Stimulated activated CD4-positive, alpha-beta T cell treated with anti-CD3 and anti-CD28 coated beads, TNF-alpha, amount 100 ng/mL, for 48 hours (primary cell): ENCODE data around the gene FAM171A2.
"Not testable (repeated sequence)": the region's sequence is repeated elsewhere in the genome, so short reads cannot be mapped to it uniquely, and the experiment has no call there.

Source experiments
- DNase-seq, 3 donors: peaks; one replicate each; pipeline ENCODE4 v3.0.0-alpha.2; 2020; ENCODE audit warnings: low read depth in 3 of 3

Gene FAM171A2

DNA sequence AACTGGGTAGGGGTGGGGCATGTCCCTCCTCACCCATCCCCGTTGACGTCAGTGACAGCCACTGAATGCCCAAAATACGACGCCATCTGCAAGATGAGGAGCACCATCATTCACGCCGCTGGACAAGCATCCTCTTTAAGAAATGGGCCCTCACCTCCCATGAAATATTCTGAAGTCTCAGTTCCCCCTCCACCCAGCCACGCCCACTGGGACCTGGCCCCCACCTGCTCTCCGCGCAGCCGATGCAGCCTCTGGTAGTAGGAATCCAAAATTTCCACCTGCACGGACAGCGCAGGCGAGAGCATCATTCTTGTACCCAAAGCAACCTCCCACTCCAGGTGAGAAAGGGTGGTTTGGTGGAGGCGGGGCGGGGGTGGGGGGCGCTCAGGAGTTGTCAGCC is 20.2 kb upstream of the FAM171A2 start:
- DNase-seq, result no peak

- DNase-seq, result no peak
Measured at GRCh38 chr17:44383363-44383762, 19.7 kb upstream of the FAM171A2 start.

DNA sequence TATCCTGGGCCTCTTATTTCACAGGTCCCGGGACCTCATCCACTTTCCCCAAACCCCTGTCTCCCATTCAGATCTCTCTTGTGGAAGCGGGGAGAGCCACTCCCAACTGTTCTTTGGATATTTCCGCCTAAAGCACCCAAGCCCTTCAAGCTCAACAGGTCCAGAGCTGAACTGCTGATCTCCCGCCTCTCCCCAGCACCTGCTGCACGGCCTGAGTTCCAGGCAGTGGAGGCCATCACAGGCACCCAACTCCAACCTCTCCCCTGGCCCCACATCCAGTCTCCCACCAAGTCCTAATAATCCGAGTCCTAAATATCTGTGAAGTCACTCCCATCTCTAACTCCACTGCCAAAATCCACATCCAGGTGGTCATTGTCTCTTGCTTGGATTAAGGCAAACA is 19.3 kb upstream of the FAM171A2 start:
- DNase-seq, result no peak

DNA sequence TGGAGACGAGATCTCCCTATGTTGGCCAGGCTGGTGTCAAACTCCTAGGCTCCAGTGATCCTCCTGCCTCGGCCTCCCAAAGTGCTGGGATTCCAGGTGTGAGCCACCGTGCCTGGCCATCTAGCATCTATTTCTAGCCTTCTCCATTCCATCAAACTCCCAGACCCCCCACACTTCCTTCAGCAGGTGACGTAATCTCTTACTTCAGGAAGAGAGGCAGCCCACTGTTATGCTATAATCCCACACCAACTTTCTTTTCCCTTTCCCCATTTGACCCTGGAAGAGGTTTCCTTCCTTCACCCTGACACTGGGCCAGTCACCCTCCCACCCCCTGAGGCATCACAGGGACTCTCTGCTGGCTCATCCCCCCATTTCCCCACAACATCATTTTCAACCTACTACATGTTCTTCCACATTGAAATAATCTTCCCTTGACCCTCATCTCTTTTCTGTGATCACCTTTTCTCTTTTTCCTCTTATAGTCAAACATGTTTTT is 18.2 kb upstream of the FAM171A2 start:
- DNase-seq, result no peak

DNA sequence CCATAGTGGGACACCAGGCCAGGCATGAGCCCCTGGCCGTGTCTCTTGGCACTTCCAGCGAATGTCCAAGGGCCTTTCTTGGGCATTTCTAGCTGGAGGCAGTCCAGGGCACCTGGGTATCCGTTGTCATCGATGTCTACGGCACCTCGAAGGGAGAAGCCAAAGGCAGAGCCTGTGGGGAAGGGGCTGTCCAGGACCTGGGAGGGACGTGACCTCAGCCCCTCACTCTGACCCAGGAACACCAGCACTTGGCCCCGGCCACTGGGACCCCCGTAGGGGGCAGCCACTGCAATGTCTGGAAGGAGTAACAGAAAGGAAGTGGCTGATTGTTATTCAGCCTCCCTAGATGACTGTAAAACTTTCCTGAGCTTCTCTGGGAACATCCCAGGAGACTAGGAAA is 17.1 kb upstream of the FAM171A2 start:
- no peak for DNase-seq

- no peak for DNase-seq
Measured at GRCh38 chr17:44379887-44380286, 16.2 kb upstream of the FAM171A2 start.

GRCh38 chr17:44378171-44378705 is 14.6 kb upstream of the FAM171A2 start:
- DNase-seq, result no peak

DNA sequence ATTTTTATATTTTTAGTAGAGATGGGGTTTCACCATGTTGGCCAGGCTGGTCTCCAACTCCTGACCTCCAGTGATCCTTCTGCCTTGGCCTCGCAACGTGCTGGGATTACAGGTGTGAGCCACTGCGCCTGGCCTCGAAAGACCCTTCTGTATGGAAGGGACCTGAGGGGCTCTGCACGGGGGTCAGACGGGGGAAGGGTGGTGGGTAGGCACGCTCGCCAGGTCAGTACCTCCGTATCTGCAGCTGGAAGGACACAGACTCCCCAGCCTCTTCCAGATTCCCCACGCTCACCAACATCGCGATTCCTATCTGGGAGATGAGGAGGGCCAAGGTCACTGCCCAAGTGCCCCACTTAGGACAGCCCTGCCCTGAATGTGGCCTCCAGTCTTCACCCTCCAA is 13.1 kb upstream of the FAM171A2 start:
- DNase-seq, result no peak

- DNase-seq, result peak in 1 of 3 donors; percentile 26
Measured at GRCh38 chr17:44376124-44376523, 12.5 kb upstream of the FAM171A2 start.

DNA sequence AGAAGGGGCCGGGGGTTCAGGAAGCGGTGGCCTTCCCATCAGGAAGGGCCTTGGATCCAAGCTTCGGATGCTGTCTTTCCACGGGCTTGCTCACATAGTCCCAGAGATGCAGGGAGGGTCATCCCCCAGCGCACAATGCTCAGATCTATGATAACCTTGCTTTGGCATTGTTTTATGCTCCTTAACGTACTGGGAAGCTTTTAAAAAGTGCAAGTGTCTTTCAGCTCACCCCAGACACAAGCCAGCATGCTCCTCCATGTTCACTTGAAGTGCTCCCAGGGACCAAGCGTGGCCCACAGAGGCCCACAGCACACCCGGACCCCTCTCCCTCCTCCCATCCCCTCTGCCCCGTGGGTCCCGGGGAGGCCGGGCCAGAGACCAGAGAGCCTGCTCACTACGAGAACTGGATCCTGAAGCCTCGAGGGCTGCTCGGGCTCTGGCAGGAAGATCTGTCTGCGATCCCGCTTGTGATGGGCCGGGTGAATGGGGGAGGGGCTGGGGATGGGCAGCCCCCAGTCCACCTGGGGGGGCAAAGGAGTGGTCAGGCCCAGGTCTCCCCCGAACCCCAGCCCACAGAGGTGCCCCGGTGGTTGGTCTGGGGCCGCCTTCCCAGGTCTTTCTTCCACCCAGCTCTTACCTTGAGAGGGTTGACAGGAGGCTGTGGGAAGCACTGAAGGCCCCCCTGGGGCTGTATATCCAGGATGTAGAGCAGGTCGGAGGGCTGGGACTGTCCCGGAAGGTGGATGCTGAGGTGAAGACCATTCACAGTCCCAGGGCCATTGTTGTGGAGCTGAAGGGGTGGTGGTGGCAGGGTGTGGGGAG is 11.8 kb upstream of the FAM171A2 start:
- no peak for DNase-seq

DNA sequence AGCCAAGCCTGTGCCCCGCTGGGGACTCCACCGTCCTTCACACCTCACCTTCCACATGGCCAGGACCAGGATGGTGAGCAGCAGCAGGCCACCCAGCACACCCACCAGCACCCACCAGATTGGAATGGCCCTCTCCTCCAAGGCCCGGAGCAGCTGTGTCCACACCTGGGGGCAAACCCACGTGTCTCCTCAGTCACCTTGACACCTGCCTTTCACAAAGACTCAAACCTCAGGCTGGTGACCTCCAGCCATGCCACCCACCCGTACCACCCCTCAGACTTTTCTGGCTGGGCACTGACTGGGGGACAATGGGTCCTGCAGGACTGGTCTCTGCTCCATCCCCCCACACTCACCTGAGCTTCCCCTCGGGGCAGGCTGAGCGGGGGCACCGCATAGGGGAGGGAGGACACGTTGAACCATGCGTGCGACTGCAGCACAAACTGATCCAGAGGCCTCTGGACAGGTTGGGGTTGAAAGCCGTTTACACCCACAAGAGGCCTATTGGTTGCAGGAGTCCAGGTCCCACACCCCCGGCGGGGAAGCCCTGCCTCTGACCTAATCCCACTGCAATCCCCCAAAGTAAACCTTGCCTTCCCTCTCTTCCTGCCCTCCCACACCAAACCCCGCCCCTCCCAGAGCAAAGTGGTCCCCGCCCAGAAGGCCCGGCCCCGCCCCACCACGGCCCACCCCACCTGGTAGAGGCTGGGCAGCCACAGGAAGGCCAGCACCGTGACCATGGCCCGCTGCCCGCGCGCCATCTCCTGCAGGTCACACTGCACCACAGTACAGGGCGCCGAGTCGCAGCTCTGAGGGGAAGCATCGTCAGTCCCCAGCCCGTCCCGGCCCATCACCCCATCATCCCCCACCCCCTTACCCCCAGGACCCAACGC is 10.9 kb upstream of the FAM171A2 start:
- DNase-seq, result no peak

- no peak for DNase-seq
Measured at GRCh38 chr17:44372036-44372435, 8.4 kb upstream of the FAM171A2 start.

DNA sequence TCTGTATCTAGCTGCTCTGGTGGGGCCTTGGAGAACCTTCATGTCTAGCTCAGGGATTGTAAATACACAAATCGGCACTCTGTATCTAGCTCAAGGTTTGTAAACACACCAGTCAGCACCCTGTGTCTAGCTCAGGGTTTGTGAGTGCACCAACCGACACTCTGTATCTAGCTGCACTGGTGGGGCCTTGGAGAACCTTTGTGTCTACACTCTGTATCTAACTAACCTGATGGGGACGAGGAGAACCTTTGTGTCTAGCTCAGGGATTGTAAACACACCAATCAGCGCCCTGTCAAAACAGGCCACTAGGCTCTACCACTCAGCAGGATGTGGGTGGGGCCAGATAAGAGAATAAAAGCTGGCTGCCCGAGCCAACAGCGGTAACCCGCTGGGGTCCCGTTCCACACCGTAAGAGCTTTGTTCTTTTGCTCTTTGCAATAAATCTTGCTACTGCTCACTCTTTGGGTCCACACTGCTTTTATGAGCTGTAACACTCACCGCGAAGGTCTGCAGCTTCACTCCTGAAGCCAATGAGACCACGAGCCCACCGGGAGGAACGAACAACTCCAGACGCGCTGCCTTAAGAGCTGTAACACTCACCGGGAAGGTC is 5.9 kb upstream of the FAM171A2 start:
- DNase-seq, result not testable (repeated sequence)

- not testable (repeated sequence) for DNase-seq
Measured at GRCh38 chr17:44368391-44369243, 5.0 kb upstream of the FAM171A2 start.

DNA sequence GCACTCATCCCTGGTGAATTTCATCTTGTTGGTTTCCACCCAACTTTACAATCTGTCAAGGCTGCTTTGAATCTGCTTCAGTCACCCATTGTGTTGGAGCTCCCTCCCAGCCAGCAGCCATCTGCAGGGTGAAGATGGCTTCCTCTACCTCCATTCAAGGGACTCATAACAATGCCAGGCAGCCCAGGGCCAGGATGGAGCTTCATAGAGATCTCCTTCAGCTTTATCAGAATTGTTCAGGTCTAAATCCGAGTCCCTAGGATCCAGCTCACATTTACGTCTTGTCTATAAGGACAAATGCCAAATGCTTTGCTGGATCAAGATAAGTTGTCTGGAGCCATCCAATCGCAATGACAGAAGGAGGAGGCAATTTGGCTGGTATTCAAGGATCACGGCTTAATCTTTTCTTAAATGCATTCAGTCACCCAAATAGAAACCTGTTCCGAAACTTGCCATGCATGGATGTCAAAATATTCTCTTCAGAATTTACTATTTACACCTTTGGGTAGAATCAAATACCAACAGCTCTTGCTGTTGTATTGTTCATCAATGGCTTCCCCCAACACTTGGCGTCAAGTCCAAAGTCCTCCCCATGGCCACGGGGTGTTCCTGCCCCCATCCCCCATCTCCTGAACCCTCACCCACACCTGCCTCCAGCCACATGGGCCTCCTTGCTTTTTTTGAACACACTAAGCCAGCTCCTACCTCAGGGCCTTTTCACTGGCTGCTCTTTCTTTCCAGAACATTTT is 3.8 kb upstream of the FAM171A2 start:
- no peak for DNase-seq

GRCh38 chr17:44365051-44365450 is 1.4 kb upstream of the FAM171A2 start:
- not testable (repeated sequence) for DNase-seq

DNA sequence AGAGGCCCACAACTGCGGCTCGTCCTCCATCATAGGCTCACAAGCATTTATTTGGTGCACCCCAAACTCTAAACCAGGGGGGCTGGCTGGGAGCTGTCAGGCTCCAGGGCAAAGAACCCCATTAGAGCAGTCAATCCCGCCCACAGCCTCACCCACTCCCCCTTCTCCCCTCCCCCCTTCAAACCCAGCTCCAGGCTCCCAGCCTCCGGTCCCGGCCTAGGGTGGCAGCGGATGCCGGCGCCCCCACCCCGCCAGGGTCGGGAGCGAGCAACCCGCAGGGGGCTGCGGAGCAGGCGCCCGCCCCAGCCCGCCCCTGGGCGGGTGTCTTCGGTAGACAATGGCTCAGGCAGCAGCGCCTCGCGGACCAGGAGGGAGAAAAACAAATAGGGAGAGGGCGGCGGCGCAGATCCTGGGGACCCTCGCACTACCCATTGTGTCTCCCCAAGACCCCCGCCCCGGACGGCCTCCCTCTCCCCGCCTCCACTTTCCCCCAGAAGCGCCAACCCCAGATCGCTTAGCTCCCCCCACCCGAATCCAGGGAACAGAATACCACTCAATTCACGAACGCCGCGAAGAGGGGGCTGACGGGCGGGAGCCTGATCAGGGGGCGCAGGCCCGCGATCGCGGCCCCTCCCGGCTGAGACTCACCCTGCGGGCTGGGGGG is 572 bp downstream of the FAM171A2 start:
- DNase-seq, result no peak

GRCh38 chr17:44362459-44362948 is 1.1 kb downstream of the FAM171A2 start:
- DNase-seq, result no peak
